ENCODE measurements around the gene KIF1B. TPM values are rescaled to one million over a fixed set of nuclear protein-coding genes. Genes with fewer than 3 reads are reported as not detected.

KIF1B gene
- total RNA-seq, 4 donors from 2014 or later, result 55.2 to 88.1 (median 67.0) TPM

DNA sequence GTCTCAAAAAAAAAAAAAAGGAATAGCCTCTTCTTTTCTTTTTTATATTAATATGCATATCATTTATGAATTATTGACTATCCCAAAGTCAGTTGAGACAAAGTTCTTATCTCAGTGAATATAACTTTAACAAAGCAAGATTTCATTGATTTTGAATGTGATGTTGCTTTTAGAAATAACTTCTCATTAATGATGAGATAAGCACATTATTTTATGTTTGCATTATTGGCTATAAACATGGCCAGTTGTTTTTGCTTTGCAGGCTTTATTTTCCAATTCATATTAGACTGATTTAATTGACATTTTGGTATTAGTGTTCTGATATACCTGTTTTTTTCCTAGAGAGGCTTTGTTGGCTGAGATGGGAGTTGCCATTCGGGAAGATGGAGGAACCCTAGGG is 81.3 kb downstream of the KIF1B start:
- no peaks in the 10 kb centered on the region for H3K9me3 ChIP-seq
- no peaks in the 10 kb centered on the region for H3K27me3 ChIP-seq
- no peak overlapping the region for H3K27ac ChIP-seq
- H3K4me3 ChIP-seq, result no peak overlapping the region
- TF ChIP-seq POLR2A (IDR thresholded peaks at IDR 0.05), result no peak
- TF ChIP-seq, protein P1, sequence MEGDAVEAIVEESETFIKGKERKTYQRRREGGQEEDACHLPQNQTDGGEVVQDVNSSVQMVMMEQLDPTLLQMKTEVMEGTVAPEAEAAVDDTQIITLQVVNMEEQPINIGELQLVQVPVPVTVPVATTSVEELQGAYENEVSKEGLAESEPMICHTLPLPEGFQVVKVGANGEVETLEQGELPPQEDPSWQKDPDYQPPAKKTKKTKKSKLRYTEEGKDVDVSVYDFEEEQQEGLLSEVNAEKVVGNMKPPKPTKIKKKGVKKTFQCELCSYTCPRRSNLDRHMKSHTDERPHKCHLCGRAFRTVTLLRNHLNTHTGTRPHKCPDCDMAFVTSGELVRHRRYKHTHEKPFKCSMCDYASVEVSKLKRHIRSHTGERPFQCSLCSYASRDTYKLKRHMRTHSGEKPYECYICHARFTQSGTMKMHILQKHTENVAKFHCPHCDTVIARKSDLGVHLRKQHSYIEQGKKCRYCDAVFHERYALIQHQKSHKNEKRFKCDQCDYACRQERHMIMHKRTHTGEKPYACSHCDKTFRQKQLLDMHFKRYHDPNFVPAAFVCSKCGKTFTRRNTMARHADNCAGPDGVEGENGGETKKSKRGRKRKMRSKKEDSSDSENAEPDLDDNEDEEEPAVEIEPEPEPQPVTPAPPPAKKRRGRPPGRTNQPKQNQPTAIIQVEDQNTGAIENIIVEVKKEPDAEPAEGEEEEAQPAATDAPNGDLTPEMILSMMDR (IDR thresholded peaks at IDR 0.05), result no peak
- H3K36me3 ChIP-seq, result peaks cover 0 to 76% (median 0%) of the 10 kb centered on the region in 3 donors
- H3K4me1 ChIP-seq, result no peaks in the 10 kb centered on the region
- DNase-seq, result no peak

DNA sequence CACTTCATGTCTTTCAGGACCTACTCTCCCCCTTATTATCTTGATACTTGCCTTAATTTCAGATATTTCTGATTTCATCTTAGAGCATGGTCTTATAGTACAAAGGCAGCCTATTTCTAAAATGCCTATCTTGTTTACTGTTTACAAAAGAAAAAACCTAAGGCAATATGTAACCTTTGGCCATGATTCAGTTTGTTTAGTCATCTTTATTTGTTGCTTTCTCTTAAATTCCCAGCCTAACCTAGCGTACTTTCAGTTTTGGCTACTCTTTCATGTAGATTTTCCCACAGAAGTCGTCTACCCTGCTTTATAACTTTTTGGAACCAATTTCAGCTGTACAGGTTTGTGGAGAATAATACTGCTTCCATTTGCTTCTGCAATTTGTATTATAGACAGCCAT is 81.8 kb downstream of the KIF1B start:
- no peaks in the 10 kb centered on the region for H3K9me3 ChIP-seq
- no peak overlapping the region for H3K4me3 ChIP-seq
- no peaks in the 10 kb centered on the region for H3K4me1 ChIP-seq
- DNase-seq, result no peak
- no peaks in the 10 kb centered on the region for H3K27me3 ChIP-seq
- TF ChIP-seq, protein P1 (IDR thresholded peaks at IDR 0.05), result no peak
- no peak for TF ChIP-seq POLR2A (IDR thresholded peaks at IDR 0.05)
- H3K36me3 ChIP-seq, result peaks cover 0 to 77% (median 0%) of the 10 kb centered on the region in 3 donors
- no peak overlapping the region for H3K27ac ChIP-seq

DNA sequence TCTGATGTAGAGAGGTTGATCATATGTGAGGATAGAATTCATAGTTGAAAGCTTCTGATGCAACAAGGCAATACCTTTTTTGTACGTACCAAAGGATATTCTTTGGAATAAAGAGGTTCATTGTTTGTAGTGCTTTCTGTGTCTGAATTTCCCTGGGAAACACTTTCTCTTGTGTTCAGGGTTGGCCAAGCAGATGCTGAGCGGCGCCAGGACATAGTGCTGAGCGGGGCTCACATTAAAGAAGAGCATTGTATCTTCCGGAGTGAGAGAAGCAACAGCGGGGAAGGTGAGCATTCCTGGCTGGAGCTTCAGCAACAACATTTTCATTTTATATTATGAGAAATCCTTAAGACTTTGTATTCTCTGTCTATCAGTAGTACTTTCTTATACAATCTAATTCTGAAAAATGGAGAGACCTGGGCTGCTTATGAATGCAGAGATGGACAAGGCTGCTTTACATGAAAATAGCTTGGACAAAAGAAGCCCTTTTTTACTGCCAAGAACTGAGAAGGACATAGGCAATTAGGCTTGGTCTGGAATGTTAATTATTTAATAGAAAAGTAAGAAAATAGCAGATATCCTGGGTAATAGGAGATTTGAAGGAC is 85.2 kb downstream of the KIF1B start:
- Histone ChIP-seq H3K36me3 (peaks cover 0 to 71% (median 0%) of the 10 kb centered on the region in 3 donors), H3K27ac (no peak overlapping the region), H3K9me3 (no peaks in the 10 kb centered on the region), H3K27me3 (no peaks in the 10 kb centered on the region), H3K4me1 (no peaks in the 10 kb centered on the region), H3K4me3 (no peak overlapping the region)
- DNase-seq, result no peak
- TF ChIP-seq, protein P1 (IDR thresholded peaks at IDR 0.05), result no peak
- no peak for TF ChIP-seq POLR2A (IDR thresholded peaks at IDR 0.05)

DNA sequence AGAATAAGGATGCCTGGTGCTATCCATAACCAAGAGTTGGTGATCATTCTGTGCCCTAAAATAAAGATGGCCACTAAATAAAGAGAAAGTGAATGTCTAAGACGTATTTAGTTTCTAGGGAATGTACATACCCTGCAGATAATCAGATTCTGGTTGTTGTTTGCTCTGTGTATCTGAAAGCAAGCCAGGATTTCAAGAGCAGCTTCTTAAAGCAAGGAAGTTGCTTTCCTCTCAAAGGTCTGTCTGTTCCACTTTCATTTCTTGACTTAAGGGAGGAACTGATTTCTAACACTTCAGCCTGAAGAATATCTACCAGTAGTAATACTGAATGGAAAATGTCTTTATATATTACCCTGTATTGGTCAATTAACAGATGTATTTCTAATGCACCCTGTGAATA is 88.8 kb downstream of the KIF1B start:
- no peaks in the 10 kb centered on the region for H3K9me3 ChIP-seq
- peaks cover 0 to 55% (median 0%) of the 10 kb centered on the region in 3 donors for H3K36me3 ChIP-seq
- H3K4me3 ChIP-seq, result no peak overlapping the region
- no peak for DNase-seq
- H3K4me1 ChIP-seq, result no peaks in the 10 kb centered on the region
- H3K27ac ChIP-seq, result no peak overlapping the region
- TF ChIP-seq POLR2A (IDR thresholded peaks at IDR 0.05), result no peak
- TF ChIP-seq, protein P1 (IDR thresholded peaks at IDR 0.05), result no peak
- H3K27me3 ChIP-seq, result no peaks in the 10 kb centered on the region

DNA sequence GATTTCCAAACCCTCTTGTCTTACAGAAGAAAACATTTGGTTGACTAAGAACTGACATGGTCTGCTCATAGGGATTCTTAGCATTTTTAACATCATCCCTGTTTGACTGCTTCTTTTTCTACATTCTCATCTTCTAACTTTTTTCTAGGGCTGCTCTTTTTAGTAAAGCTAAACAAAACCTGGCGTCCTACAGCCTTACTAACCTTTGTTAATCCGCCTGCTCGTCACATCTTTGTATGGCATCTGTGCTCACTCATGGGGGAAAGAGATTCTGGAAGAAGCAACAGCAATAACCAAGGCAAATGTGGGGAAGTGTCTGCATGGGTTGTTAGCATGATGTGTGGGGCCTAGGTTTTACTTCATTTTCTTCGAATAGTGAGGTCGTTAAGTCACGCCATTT is 92.0 kb downstream of the KIF1B start:
- Histone ChIP-seq H3K4me3 (no peak overlapping the region), H3K4me1 (no peaks in the 10 kb centered on the region), H3K9me3 (no peaks in the 10 kb centered on the region), H3K27me3 (no peaks in the 10 kb centered on the region), H3K36me3 (peaks cover 0 to 30% (median 0%) of the 10 kb centered on the region in 3 donors), H3K27ac (no peak overlapping the region)
- TF ChIP-seq POLR2A (IDR thresholded peaks at IDR 0.05), result no peak
- TF ChIP-seq, protein P1 (IDR thresholded peaks at IDR 0.05), result no peak
- DNase-seq, result no peak

Data from Peyer's patch (tissue), 4 donors.